NCI-H2029 (cell line): ENCODE results near the gene CSPG4.
"Not testable (repeated sequence)": the region's sequence is repeated elsewhere in the genome, so short reads cannot be mapped to it uniquely, and the experiment has no call there.

Experiments used
- DNase-seq: peaks from one replicate; lab custom pipeline; 2025; lab: John Stamatoyannopoulos, UW

The CSPG4 gene

DNA sequence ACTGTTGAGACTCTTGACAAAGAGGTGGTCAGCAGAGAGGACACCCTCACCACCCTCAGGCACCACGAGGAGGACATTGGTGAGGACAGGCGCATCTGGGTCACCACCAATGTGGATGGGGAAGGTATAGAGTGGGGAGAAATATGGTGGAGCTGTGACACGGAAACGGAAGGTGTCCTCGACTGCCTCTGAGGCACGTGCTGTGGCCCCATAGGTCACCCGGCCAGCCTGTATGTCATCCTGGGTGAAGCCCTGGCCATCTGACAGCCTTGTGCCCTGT, 24.4 kb downstream of the CSPG4 start:
- DNase-seq, result no peak

DNA sequence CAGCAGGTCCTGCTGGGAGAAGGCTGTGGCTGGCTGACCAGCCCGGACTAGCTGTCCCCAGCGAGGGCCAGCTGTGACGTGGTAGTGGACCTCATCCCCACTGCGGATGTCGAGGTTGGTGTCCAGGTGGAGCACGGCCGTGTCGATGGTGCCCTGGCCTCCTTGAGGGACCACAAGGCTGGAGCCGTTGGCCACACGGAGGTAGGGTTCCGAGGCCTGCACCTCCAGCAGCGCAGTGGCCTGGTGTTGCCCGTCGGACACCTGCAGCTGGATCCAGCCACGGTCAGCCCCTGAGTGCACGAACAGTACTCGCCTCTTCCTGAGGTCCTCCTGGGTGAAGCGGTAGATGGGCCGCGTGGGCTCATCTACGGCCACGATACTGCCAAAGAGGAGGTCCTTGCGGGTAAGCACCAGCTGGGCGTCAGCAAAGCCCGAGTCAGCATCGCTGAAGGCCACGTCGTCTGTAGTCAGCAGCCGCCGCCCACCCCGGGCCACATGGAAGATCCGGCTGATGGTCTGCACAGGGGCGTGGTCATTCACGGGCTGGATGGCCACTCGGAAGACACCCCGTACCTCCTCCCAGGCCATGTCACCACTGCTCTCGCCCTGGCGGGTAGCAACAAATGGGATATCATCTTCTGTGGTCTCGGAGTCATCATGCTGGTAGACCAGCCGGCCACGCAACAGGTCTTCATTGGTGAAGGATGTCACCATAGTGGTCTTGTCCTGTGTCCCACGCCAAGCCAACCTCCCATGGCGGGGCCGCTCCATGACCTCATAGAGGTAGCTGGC, 25.0 kb downstream of the CSPG4 start:
- no peak for DNase-seq

DNA sequence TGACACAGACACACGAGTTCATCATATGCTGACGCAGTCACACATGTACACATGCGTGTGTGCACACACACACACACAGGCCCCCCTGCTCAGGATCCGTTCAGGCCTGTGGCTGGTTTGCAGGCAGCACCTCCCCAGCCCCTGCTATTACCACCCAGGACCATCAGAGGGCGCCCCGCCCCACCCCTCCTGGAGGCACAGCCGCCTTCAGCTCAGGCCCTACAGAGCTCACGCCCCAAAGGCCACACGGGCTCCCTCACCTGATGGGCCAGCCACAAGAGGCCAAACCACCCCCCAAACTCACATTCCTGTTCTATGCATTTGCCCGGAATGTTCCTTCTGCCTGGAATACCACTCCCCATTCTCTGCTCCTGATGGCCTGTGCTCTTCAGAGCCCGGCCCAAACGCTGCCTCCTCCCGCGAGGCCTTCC, 26.4 kb downstream of the CSPG4 start:
- not testable (repeated sequence) for DNase-seq

DNA sequence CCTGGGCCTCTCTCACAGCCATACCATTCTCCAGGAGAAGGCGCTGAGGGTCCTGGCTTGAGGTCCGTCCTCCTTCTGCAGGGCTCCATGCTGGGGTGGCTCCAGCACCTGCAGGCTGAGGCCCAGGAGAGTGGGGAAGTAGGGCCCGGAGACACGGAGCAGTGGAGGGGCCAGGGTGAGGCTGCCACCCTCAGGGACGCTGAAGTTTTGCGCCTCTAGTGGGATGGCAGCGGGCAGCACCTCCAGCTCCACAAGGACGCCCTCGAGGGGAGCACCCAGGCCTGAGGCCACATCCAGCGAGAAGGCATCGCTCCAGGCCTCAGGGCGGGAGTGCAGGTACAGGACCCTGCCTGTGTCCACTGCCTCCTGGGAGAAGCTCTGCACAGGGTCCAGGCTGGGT, 27.5 kb downstream of the CSPG4 start:
- no peak for DNase-seq

DNA sequence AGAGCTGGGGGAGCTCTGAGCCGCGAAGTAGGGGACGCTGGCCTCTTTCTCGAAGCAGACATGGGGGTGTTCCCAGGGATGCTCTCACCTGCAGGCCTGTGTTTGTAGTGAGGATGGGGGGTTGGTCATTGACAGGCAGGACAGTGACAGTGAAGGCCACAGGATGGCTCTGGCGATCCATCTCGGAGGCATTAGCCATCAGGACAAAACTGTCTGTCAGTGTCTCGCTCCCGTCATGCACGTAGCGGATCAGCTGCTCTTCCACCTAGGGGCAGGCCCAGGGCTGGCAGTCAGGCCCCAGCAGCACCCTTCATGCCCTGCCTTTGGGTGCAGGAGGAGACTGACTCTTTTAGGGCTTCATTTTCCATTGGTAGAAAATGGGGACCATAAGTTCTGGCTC, 28.0 kb downstream of the CSPG4 start:
- DNase-seq, result no peak

DNA sequence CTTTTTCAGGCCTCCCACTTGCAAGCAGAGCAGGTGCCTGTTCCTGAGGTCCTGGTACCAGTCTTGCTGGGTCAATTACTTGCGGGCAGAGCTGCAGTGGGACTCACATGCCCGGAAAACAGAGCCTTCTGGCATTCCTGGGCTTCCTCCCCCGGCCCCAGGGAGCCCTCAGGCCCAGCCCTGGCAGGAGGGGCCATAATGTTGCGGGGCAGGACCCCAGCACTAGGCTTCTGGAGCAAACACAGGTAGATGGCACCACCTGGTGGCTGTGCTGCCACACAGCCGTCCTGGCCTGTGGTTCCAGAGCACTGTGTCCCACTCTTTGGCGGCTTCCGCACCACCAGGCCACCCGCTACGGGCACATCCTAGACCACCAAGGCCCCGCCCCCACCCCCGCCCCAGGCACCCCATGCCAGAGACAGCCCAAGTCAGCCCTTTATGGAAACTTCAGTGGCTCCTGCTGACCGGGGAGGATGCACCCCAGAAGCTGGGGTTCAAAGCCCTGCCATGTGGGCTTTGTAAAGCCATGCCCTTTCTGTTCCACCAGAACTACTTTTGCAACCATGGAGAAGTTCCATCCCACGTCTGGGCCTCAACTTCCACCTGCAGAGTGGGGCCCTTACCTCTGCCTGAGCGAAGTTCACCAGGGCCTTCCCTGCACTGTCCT, 28.9 kb downstream of the CSPG4 start:
- not testable (repeated sequence) for DNase-seq

DNA sequence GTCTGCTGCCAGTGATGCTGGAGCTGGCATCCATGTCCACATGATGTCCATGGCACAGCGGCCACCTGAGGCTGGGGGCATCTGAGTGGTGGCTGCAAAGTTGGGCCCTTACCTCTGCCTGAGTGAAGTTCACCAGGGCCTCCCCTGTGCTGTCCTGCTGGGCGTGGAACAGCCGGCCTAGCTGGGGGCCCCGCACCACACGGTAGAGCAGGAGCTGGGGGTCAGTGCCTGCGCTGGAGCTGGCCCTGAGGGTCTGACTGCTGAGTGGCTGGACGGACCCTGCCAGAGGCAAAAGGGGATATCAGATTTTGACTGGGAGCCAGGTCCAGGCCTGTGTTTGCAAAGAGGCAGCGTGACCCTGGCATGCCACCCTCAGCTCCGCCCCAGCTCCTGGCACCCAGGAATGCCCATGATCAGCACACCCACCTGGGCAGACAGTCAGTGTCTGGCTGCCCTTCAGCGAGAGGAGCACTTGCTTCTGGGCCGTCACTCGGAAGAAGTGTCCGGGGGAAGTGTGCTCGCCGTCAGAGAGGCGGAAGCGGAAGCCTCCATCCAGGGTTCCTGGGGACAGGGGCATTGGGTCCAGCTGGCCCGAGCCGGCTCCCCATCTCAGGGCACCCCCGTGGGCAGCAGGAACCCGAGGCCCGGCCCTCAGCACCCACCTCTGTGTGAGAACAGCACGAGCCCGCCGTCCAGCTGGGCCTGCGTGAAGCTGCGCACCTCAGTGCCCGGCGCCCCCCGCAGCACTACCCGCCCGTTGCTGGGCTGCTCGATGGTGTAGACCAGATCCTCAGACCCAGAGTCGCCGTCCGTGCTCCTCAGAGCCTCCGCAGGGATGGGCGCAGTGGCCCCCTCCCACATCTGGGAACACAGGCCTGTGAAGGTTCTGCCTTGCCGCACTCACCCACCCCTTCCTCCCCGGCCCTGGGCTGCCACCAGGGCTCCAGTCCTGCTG, 30.2 kb downstream of the CSPG4 start:
- no peak for DNase-seq

DNA sequence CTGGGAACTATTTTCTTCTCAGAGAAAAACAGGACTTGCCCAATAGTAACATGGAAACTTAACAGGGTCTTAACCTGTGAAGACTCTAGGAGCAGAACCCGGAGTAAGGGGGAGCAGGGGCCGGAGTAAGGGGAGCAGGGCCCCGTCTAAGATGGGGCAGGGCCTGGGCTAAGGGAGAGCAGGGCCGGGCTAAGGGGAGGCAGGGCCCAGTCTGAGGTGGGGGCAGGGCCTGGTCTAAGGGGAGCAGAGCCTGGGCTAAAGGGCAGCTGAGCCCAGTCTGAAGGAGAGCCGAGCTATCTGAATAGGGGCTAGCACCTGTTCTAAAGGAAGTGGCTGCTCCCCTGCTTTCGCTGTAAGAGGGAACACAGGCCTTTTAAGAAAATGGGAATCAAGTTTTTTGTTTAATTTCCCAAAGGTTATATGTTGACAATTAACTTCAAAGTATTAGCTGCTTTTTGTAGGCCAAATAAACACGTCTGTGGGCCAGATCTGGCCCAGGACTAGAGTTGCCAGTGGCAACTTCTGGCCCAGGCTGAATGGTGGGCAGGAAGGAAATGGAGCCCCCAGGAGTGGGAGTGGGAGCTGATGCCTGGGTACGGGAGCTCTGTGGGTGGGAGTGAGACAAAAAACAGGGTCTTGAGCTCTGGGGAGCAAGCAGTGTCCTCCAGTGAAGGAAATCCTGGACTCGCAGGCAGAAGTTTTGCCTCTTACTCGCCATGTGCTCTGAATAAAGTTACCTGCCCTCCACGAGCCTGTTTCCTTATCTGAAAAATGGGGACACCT, 32.5 kb downstream of the CSPG4 start:
- DNase-seq, result no peak

DNA sequence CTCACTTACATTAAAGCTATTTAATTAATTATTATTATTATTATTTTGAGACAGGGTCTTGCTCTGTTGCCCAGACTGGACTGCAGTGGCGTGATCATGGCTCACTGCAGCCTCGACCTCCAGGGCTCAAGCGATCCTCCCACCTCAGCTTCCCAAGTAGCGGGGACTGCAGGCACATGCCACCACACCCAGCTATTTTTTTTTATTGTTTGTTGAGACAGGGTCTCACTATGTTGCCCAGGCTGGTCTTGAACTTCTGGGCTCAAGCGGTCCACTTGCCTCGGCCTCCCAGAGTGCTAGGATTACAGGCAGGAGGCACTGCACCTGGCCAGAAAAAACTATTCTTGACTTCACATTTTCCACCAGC, 34.3 kb downstream of the CSPG4 start:
- DNase-seq, result not testable (repeated sequence)

DNA sequence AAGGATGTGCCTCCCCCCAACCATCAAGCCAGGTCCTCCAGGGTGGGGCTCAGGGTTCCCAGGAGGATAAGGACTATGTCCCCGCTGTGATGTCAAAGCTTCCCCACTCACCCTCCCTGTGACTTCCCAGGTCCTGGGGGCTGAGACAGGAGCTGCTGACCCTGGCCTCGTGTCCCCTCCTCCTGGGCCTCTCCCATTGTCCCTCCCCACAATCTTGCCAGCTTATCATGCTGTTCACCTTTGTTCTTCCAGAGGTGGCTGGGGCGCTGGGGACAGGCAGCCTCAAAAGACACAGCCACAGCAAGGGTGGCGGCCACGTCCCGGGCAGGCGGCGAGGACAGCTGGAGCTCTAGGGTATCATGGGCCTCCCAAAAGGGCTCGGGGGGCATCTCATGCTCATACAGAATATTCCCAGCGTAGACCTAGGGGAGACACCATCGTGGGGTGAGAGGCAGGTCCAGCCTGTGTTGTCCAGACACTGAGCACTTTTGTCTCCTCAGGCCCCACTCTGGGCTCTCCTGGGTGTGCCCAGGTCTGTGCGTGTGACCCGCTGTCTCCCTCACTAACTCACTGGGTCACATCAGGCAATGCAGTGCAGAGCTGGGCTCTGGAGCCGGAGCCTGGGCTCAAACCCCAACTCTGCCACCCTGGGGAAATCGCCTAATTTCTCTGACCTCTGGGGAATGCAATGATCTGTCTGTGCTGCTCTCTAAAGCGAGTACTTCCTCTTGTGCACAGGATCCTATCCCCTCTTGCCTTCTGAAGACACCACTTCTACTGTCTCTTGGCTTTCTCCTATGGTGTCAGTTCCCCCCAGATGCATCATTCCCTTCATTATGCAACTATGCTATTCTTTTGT, 35.0 kb downstream of the CSPG4 start:
- DNase-seq, result no peak

DNA sequence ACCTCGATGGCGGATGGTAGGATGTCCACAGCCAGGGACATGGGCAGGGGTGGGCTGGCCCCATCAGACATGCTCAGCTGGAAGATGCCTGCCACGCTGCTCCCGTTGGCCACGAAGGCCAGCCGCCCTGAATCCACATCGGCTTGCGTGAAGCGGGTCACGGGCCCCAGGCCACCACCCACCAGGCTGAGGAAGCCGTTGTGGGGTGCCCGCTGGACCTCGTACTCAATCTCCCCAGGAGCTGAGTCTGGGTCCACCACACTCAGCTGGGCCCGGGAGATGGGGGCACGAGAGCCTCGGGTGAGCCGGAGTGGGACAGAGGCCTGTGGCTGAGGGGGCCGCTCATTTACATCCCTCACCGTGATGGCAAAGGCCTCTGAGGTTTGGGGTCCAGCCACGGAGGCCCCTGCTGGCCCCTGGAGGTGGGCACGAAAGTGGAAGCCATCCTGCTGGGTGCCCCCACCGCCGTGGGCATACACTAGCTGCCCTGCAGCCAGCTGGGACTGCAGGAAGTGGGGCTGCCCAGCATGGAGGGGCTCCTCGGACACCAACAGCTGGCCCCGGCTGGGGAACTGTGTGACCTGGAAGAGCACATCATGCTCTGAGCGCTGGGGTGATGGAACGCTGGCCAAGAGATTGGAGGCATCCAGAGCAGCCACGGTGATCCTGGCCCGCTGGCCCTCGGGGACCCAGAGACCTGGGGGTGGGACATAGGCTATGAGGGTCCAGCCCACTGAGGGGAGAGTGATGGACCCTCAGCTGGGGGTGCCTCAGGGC, 35.8 kb downstream of the CSPG4 start:
- no peak for DNase-seq

DNA sequence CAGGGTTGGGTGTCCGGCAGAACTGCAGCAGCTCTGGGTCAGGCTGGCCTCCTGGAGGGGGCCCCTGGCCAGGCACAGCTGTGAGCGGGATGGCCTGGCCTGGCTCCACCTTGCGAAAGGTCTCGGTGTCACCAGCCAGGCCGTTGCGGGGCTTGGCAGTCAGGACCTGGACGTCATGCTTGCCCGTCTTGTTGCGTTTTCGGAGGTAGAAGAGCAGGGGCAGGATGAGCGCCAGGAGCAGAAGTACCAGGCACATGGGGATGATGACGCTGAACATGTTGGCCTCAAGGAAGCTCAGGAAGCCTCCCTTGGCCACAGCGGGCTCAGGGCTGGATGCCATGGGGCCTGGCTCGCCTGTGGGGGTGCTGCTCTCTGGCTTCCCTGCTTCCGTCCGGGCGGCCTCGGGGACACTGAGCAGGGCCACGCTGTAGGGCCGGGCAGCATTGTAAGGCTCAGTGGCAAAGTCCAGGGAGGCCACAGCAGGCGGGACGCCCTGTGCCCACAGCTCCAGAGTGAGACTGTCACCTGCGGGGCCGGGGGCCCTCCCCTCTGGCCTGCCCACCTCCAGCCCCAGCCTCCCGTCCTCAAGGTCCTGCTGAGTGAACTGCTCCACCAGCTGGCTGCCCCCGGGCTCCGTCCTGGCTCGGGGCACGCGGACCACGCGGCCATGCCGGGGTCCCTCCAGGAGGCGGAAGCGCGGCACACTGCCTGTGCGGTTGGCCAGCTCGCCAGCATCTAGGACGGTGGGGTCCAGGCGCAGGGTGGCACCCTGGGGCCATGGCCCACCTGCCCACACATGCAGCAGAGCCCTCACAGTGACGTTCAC, 36.9 kb downstream of the CSPG4 start:
- no peak for DNase-seq

DNA sequence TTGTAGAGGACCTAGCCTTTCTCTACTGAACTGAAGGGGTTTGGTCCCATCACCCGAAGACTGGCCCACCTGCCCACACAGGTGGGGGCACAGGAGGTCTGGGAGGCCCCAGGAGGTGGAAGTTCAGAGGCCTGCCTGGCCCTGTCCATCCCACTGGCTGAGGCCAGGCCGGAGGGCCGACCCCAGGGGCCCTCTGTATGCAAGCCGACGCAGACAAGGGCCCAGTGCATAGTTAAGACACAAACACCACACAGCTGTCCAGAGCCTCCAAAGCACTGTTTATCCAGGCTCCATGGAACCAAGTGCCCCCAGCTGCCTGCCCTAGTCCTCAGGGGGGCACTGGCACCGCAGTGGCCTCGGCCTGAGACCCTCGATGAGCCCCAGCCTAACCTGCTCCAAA, 38.3 kb downstream of the CSPG4 start:
- no peak for DNase-seq

DNA sequence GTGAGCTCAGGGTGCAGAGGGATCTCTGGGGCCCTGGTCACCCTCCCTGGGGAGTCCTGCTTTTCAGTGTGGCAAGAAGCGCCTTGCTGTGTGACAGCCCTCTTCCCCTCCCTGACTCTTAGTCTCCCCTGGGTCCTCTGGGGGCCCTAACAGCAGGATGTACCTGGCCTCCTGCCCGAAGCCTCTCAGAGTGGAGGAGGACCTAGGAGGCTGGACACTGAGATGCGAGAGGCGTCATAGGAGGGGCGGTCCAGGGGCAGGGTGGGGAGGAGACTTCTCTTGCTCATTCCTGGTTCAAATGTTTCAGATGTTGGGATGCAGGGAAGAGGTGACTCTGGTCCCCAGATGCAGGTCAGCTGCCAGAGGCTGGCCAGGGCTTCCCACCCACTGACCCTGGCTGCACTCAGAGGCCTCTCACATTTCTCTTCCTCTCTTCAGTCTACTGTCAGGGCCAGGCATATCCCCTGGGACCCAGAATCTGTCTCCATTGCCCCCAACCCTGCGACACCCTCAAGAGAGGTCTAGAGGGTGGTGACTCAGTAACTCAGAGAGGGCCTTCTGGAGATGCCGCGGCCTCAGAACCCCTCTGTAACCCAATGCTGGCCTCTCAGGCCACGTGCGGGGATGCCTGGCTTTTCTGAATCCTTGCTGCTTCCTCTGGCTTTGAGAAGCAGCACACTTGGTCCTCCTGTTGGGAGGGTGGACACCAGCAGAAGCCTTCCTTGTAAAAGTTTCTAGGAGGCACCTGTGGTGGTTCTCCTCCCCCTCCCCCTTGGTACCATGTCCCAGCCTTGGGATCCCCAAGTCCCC, 39.0 kb downstream of the CSPG4 start:
- DNase-seq, result no peak

DNA sequence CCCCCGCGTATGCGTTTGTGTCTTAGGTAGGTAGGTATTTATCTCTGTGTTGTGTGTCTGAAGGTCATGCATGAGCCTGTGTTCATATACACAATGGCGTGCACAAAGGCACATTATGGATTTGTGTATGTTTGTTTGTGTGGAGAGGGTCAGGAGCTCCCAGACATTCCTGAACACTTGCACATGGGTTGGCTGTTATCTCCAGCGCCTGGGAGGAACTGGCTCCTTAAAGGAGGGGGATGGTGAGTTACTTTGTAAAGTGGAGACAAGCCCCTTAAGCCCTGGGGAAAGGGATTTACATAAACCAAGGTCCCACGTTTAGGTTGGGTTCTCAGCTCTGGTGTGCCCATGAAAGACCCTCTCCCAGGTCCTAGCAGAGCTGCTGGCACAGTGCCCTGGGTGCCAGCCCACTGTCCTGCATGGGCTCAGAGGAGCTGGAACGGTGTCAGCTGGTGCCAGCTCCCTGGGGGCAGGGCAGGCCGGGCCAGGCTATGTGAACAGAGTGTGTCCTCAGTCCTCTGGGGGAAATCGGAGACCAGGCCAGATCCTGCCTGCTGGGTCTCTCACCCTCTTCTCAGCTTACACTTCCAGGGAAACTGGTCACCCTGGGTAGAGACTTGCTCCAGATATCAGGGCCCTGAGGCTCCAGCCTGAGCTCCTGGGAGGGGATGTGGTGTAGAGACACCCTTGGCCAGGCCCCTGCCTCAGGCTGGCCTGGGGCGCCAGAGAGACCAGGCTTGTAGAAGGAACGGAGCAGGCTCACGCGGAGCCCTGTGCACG, 39.8 kb downstream of the CSPG4 start:
- no peak for DNase-seq

DNA sequence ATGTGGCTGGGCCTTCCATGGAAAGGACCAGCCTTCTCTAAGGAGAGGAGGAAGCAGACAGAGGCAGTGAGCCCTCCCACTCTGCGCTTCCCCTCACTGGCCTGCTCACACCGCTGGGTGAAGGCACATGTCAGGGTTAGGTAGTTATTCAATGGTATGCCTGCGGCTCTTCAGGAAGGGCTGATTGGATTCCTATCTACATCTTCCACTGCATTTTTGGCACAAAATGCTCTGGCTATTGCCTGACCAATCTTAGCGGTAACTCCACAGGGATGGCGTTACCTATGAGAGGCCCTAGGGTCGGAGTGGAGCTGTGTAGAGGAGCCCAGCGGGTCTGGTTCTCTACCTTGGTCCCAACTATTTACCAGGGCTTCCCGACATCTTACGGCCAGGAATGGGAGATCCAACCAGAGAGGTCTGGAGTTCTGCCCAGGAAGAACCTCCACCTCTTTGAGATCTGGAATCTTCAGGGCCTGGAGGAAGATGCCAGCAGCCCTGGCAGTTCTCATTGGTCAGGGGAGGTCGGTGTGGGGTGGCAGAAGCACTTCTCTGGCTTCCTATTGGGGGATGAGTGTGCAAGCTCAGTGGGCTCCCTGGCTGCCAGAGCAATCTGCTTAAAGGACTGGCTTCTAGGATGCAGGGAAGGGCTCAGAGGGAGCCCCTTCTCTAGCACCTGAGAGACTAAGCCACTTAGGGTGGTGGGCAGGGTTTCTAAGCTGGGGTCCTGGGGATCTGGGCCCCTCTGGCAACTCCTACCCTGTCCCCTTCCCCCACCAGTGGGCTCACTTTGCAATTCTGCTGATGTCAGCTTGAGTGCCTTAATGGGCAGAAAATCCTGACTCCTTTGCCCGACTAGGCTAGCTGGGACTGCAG, 40.7 kb downstream of the CSPG4 start:
- no peak for DNase-seq

DNA sequence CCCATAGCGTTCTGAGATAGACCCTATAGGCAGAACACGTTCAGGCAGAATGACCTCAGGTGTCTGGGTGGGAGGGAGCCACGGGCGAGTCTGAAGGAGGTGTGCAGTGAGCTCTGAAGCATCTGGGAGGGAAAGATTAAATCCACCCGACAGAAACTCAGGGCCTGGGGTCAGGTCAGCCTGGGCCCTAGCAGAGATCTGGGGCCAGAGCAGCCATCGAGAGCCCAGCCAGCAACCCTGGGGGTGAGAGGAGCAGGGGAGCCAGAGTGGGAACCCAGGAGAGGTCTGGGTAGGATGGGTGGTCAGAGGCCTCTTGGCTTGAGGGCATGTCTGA, 42.8 kb downstream of the CSPG4 start:
- DNase-seq, result no peak
